ENCODE results near the gene RPS6KL1.

The RPS6KL1 gene

GRCh38 chr14:74859757-74860552 lies 63.1 kb downstream of the RPS6KL1 start:
- DNase-seq (ENCODE audit: extremely low read depth in 1 of 2, low read depth in 1 of 2): no peak

GRCh38 chr14:74858022-74858421 lies 65.0 kb downstream of the RPS6KL1 start:
- no peak for DNase-seq (ENCODE audit: extremely low read depth in 1 of 2, low read depth in 1 of 2)

- no peak for DNase-seq (ENCODE audit: extremely low read depth in 1 of 2, low read depth in 1 of 2)
Measured at GRCh38 chr14:74856366-74856765, 66.7 kb downstream of the RPS6KL1 start.

GRCh38 chr14:74855945-74856344 lies 67.1 kb downstream of the RPS6KL1 start:
- no peak for DNase-seq (ENCODE audit: extremely low read depth in 1 of 2, low read depth in 1 of 2)

- no peak for DNase-seq (ENCODE audit: extremely low read depth in 1 of 2, low read depth in 1 of 2)
Measured at GRCh38 chr14:74855021-74855420, 68.0 kb downstream of the RPS6KL1 start.
